Measurements from ENCODE around the gene TPGS2.
"Not testable (repeated sequence)": the region's sequence is repeated elsewhere in the genome, so short reads cannot be mapped to it uniquely, and the experiment has no call there.

The TPGS2 gene

DNA sequence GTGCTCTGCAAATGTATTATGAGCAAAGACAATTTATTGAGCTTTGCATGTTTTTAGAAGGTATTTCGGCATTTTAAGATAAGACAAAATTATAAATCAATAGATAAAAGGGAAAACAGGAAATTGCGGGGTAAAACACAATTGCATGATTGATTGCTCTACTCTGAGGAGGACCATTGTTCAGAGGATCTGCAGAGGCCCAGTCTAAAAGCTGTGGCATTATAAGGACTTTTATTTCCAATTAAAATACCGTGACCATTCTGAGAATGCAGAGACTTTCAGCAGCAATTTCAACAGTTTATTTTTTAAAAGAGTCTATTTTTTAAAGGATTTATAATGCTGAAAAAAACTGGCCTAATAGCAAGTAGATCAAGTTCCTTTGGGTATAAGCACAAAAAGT lies 62.0 kb downstream of the TPGS2 start:
- no peaks in the 10 kb centered on the region for H3K27me3 ChIP-seq (ENCODE audit: low read length)
- H3K27ac ChIP-seq (ENCODE audit: low read depth, low read length): no peak overlapping the region
- no peak overlapping the region for H2AFZ ChIP-seq (ENCODE audit: low read depth, low read length, severe bottlenecking)
- no peak overlapping the region for H3K9ac ChIP-seq (ENCODE audit: low read length)
- H3K9me3 ChIP-seq (ENCODE audit: insufficient read depth, low read length): no peaks in the 10 kb centered on the region
- H4K20me1 ChIP-seq (ENCODE audit: low read depth, low read length): no peaks in the 10 kb centered on the region
- H3K4me3 ChIP-seq (ENCODE audit: insufficient read depth, low read length, poor library complexity, severe bottlenecking): no peak overlapping the region
- no peaks in the 10 kb centered on the region for H3K79me2 ChIP-seq (ENCODE audit: insufficient read depth, low read length)
- TF ChIP-seq, protein P1, sequence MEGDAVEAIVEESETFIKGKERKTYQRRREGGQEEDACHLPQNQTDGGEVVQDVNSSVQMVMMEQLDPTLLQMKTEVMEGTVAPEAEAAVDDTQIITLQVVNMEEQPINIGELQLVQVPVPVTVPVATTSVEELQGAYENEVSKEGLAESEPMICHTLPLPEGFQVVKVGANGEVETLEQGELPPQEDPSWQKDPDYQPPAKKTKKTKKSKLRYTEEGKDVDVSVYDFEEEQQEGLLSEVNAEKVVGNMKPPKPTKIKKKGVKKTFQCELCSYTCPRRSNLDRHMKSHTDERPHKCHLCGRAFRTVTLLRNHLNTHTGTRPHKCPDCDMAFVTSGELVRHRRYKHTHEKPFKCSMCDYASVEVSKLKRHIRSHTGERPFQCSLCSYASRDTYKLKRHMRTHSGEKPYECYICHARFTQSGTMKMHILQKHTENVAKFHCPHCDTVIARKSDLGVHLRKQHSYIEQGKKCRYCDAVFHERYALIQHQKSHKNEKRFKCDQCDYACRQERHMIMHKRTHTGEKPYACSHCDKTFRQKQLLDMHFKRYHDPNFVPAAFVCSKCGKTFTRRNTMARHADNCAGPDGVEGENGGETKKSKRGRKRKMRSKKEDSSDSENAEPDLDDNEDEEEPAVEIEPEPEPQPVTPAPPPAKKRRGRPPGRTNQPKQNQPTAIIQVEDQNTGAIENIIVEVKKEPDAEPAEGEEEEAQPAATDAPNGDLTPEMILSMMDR (IDR thresholded peaks at IDR 0.05; ENCODE audit: insufficient read depth, low read length, poor library complexity, severe bottlenecking): no peak
- no peak for TF ChIP-seq EZH2phosphoT487 (conservative IDR thresholded peaks at IDR 0.05; ENCODE audit: low read length)
- H3K9me2 ChIP-seq (replicated peaks; ENCODE audit: insufficient read depth, low read length): no peaks in the 10 kb centered on the region
- H3F3A ChIP-seq (ENCODE audit: insufficient read depth): no peaks in the 10 kb centered on the region
- H3K36me3 ChIP-seq (ENCODE audit: low read length): no peaks in the 10 kb centered on the region
- no peak overlapping the region for H3K4me2 ChIP-seq (ENCODE audit: low read depth, low read length, poor library complexity, severe bottlenecking)

DNA sequence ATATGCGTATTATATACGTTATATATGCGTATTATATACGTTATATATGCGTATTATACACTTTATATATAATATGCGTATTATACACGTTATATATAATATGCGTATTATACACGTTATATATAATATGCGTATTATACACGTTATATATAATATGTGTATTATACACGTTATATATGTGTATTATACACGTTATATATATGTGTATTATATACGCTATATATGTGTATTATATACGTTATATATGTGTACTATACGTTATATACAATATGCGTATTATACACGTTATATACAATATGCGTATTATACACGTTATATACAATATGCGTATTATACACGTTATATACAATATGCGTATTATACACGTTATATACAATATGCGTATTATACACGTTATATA lies 65.8 kb downstream of the TPGS2 start:
- H3K79me2 ChIP-seq (ENCODE audit: insufficient read depth, low read length); H4K20me1 ChIP-seq (ENCODE audit: low read depth, low read length); H3K4me2 ChIP-seq (ENCODE audit: low read depth, low read length, poor library complexity, severe bottlenecking); H3K9me2 ChIP-seq (replicated peaks; ENCODE audit: insufficient read depth, low read length); H3K27ac ChIP-seq (ENCODE audit: low read depth, low read length); H3K36me3 ChIP-seq (ENCODE audit: low read length); H2AFZ ChIP-seq (ENCODE audit: low read depth, low read length, severe bottlenecking); H3K4me3 ChIP-seq (ENCODE audit: insufficient read depth, low read length, poor library complexity, severe bottlenecking); H3K9ac ChIP-seq (ENCODE audit: low read length); H3K9me3 ChIP-seq (ENCODE audit: insufficient read depth, low read length); H3F3A ChIP-seq (ENCODE audit: insufficient read depth); H3K27me3 ChIP-seq (ENCODE audit: low read length): not testable (repeated sequence)

DNA sequence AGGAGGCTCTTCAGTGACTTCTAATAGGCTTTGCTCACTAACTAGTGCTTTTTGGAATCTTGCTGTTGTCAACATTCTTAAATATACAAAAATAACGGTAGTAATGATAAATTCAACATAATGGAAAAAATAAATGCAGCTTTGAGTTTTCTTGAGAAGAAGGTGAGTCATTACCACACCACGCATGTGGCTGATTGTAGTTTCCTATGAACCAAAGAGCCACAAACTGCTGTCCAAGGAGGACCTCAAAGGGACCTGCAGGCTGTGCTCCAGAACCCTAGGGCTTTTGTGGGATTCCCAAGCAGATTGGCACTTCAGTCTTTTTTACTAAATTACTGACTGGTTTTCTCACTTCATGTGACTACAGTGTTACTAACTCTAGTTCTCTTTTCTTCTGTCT lies 66.7 kb downstream of the TPGS2 start:
- no peaks in the 10 kb centered on the region for H3K9me3 ChIP-seq (ENCODE audit: insufficient read depth, low read length)
- H3K4me2 ChIP-seq (ENCODE audit: low read depth, low read length, poor library complexity, severe bottlenecking): no peak overlapping the region
- no peaks in the 10 kb centered on the region for H4K20me1 ChIP-seq (ENCODE audit: low read depth, low read length)
- H3K27ac ChIP-seq (ENCODE audit: low read depth, low read length): no peak overlapping the region
- H3K79me2 ChIP-seq (ENCODE audit: insufficient read depth, low read length): no peaks in the 10 kb centered on the region
- no peak overlapping the region for H2AFZ ChIP-seq (ENCODE audit: low read depth, low read length, severe bottlenecking)
- TF ChIP-seq, protein P1 (IDR thresholded peaks at IDR 0.05; ENCODE audit: insufficient read depth, low read length, poor library complexity, severe bottlenecking): no peak
- no peak for TF ChIP-seq EZH2phosphoT487 (conservative IDR thresholded peaks at IDR 0.05; ENCODE audit: low read length)
- H3K36me3 ChIP-seq (ENCODE audit: low read length): no peaks in the 10 kb centered on the region
- no peak overlapping the region for H3K4me3 ChIP-seq (ENCODE audit: insufficient read depth, low read length, poor library complexity, severe bottlenecking)
- no peaks in the 10 kb centered on the region for H3K9me2 ChIP-seq (replicated peaks; ENCODE audit: insufficient read depth, low read length)
- no peak overlapping the region for H3K9ac ChIP-seq (ENCODE audit: low read length)
- H3K27me3 ChIP-seq (ENCODE audit: low read length): no peaks in the 10 kb centered on the region
- H3F3A ChIP-seq (ENCODE audit: insufficient read depth): no peaks in the 10 kb centered on the region

DNA sequence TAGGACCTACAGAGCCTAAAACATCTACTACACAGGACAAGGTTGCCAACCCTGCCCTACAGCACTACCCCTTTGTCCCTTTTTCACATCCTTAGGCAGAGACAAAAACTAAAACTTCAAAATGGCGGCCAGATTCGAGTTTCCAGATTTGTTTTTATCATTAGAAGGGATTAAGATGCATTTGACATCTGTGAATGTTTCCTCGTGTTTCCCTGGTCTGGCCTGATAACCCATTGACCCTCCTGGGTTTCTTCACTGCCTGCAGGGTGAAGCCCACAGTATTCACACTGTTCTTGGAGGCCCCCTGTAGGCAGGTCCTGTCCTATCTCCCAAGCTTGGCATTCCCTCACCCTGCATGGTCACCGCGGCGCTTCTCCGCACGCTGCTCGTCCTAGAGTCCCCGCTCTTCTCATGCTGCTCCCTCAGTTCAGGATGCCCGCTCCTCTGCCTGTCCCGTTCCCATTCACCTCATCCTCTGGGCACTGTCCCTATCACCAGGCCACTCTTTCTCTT lies 67.6 kb downstream of the TPGS2 start:
- Histone ChIP-seq H3K4me3 (ENCODE audit: insufficient read depth, low read length, poor library complexity, severe bottlenecking) (no peak overlapping the region), H3K9ac (ENCODE audit: low read length) (no peak overlapping the region), H3K27ac (ENCODE audit: low read depth, low read length) (no peak overlapping the region), H2AFZ (ENCODE audit: low read depth, low read length, severe bottlenecking) (no peak overlapping the region), H3K4me2 (ENCODE audit: low read depth, low read length, poor library complexity, severe bottlenecking) (no peak overlapping the region), H3K9me2 (replicated peaks; ENCODE audit: insufficient read depth, low read length) (no peaks in the 10 kb centered on the region), H3K9me3 (ENCODE audit: insufficient read depth, low read length) (no peaks in the 10 kb centered on the region), H3K36me3 (ENCODE audit: low read length) (no peaks in the 10 kb centered on the region), H3K27me3 (ENCODE audit: low read length) (no peaks in the 10 kb centered on the region), H4K20me1 (ENCODE audit: low read depth, low read length) (no peaks in the 10 kb centered on the region), H3F3A (ENCODE audit: insufficient read depth) (no peaks in the 10 kb centered on the region), H3K79me2 (ENCODE audit: insufficient read depth, low read length) (no peaks in the 10 kb centered on the region)
- TF ChIP-seq, protein P1 (IDR thresholded peaks at IDR 0.05; ENCODE audit: insufficient read depth, low read length, poor library complexity, severe bottlenecking): no peak
- TF ChIP-seq EZH2phosphoT487 (conservative IDR thresholded peaks at IDR 0.05; ENCODE audit: low read length): no peak

Measured in SU-DHL-6 (cell line).